WERI-Rb-1 (cell line): ENCODE data around the gene MED26.

Experiments
- DNase-seq: peaks from one replicate; pipeline ENCODE4 v3.0.0-alpha.2; 2020
- H3K27ac ChIP-seq: fragments of 250-450 bp; sonication (Bioruptor Pico); 2 replicates; pipeline ENCODE4 v1.5.1; 2020; ENCODE audit warnings: mild to moderate bottlenecking, moderate library complexity
- H3K27me3 ChIP-seq: fragments of 250-450 bp; sonication (Bioruptor Pico); 2 replicates; pipeline ENCODE4 v1.5.1; 2021; ENCODE audit warnings: mild to moderate bottlenecking, low read depth, moderate library complexity; ENCODE audit not compliant: insufficient read depth, severe bottlenecking
- H3K36me3 ChIP-seq: fragments of 250-450 bp; sonication (Bioruptor Pico); 2 replicates; pipeline ENCODE4 v1.5.1; 2020; ENCODE audit warnings: mild to moderate bottlenecking, moderate library complexity
- H3K4me3 ChIP-seq: 2 replicates; pipeline ENCODE4 v1.5.1; 2011; ENCODE audit warnings: low read depth, mild to moderate bottlenecking, control low read depth, low read length
- H3K9me3 ChIP-seq: fragments of 250-450 bp; sonication (Bioruptor Pico); 2 replicates; pipeline ENCODE4 v1.5.1; 2021; ENCODE audit warnings: mild to moderate bottlenecking, moderate library complexity; ENCODE audit not compliant: severe bottlenecking
- TF ChIP-seq, protein P1 (sequence below): IDR thresholded peaks from 2 replicates; pipeline ENCODE4 v1.5.1; 2011; ENCODE audit warnings: low read depth, mild to moderate bottlenecking, control low read depth, inconsistent platforms, low read length

The MED26 gene

DNA sequence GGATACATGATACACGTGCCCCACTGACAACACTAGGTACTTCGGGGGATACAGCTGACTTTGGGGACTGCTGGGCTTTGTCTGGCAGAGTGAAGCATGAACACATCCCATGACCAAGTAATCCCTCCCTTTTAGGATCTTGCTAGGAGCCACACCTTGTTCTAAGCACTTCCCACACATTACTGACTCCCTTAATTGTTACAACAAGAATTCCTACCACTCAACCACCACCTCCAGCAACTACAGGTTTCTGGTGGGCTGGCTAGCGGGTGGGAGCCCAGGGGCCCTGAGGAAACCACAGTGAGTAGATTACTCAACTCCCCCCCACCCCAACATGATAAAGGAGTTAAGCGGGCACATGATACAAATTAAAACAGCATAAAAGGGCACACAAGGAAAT, 48.6 kb downstream of the MED26 start:
- Histone ChIP-seq H3K36me3 (peaks cover 44% of the 10 kb centered on the region), H3K27ac (no peak overlapping the region)

DNA sequence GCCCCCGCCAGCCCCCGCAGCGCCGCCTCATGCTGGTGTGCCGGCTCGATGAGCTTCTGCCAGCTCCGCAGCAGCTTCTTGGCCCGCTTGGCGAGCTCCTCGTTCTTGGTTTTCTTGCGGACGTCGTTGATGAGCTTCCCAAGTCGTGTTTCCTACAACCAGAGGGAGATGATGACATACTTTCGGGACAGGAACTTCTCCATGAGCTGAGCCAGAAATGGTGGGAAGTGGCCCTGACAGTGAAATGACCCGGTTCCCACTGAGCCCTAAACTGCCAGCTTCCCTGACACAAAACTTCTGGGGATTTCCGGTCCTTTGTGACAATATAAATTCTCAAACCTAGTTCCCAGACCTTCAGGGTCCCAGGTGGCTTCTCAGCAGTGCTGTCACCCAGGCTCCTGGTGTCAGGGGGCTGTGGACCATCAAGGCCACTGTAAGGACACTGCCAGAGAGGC, 50.4 kb downstream of the MED26 start:
- no peak for DNase-seq
- H3K4me3 ChIP-seq = no peak overlapping the region
- H3K9me3 ChIP-seq = no peaks in the 10 kb centered on the region
- TF ChIP-seq, protein P1, sequence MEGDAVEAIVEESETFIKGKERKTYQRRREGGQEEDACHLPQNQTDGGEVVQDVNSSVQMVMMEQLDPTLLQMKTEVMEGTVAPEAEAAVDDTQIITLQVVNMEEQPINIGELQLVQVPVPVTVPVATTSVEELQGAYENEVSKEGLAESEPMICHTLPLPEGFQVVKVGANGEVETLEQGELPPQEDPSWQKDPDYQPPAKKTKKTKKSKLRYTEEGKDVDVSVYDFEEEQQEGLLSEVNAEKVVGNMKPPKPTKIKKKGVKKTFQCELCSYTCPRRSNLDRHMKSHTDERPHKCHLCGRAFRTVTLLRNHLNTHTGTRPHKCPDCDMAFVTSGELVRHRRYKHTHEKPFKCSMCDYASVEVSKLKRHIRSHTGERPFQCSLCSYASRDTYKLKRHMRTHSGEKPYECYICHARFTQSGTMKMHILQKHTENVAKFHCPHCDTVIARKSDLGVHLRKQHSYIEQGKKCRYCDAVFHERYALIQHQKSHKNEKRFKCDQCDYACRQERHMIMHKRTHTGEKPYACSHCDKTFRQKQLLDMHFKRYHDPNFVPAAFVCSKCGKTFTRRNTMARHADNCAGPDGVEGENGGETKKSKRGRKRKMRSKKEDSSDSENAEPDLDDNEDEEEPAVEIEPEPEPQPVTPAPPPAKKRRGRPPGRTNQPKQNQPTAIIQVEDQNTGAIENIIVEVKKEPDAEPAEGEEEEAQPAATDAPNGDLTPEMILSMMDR = no peak
- H3K27me3 ChIP-seq = no peaks in the 10 kb centered on the region
- peaks cover 46% of the 10 kb centered on the region for H3K36me3 ChIP-seq
- H3K27ac ChIP-seq = no peak overlapping the region

More for the DNA sequence above, 48.6 kb downstream of the MED26 start:
- Histone ChIP-seq H3K4me3 (no peak overlapping the region), H3K27me3 (no peaks in the 10 kb centered on the region), H3K9me3 (no peaks in the 10 kb centered on the region)
- TF ChIP-seq, protein P1 = no peak
- DNase-seq = no peak

DNA sequence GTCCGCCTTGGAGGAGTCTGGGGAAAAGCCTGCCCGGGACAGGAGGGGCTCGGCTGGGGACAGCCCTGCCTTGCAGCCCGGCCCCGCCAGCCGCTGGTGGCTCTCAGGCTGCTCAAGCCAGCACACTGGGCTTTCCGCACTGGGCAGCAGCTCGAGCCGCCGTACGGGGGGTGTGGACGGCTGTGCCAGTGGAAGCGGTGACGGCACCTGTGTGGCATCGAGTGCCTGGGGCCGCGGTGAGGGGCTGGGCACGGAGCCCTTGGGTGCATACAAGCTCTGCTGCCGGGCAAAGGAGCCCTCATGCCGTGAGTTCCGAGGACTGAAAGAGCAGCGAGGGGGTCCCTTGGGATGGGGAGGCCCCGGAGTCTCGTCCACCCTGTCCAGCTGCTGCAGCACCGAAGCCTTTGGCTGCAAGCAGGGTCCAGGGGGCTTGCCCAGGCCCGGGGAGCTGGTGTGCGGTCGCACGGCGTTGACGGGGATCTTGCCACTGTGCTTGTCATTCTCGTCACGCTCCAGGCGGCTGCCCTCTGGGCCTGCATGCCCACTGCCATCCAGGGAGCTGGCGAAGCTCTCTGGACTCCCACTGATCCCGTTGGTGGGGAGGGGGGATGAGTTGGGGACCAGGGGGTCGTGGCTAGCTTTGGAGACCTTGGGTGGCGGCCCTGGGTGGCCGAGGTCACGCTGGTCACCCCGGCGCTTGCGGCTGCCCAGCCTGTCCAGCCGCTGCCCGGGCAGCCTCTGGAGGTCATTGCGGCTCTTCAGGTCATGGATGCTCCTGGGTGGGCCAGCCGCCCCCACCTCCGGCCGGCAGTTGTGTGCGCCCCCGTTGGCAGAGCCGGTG, 51.1 kb downstream of the MED26 start:
- Histone ChIP-seq H3K4me3 (no peak overlapping the region), H3K27ac (no peak overlapping the region), H3K9me3 (no peaks in the 10 kb centered on the region), H3K36me3 (peaks cover 48% of the 10 kb centered on the region), H3K27me3 (no peaks in the 10 kb centered on the region)
- no peak for DNase-seq
- TF ChIP-seq, protein P1 = no peak

DNA sequence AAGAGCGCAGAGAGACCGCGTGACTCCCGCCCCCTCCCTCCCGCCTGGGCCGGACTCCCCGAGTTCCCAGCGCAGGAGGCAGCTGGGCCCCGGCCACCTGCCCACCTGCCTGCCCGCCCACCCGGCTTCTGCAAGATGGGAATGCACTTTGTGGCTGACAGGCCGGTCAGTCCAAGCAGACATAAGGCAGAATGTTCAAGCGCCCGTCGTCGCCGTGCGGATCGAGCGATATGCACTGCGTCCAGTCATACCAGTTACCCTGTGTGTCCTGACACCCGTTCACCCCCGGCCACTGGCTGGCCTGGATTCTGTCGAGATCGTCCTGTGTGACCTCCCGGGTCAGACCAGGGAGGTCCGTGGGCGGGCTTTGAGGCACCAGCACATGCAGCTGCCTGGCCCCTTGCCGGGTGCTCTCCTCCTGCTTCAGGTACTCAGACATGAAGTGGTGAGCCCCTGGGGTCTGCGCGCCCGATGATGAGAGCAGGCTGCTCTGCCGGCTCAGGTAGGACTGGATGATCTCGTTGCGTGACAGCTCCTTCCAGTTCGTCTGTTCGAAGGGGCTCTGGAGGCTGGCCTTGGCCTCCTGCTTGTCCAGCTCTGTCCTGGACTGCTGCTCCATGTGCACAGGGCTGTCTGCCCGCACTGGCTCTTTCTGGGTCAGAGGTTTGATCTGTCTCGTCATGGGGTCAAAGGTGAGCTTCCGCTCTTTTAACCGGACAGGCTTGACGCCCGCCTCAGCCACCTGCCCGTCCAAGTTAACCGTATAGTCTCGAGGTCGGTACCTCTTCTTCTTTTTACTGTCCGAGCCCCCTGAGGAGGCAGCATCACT, 51.9 kb downstream of the MED26 start:
- DNase-seq = no peak
- Histone ChIP-seq H3K4me3 (no peak overlapping the region), H3K9me3 (no peaks in the 10 kb centered on the region), H3K27me3 (no peaks in the 10 kb centered on the region), H3K36me3 (peaks cover 50% of the 10 kb centered on the region), H3K27ac (no peak overlapping the region)
- TF ChIP-seq, protein P1 = no peak

DNA sequence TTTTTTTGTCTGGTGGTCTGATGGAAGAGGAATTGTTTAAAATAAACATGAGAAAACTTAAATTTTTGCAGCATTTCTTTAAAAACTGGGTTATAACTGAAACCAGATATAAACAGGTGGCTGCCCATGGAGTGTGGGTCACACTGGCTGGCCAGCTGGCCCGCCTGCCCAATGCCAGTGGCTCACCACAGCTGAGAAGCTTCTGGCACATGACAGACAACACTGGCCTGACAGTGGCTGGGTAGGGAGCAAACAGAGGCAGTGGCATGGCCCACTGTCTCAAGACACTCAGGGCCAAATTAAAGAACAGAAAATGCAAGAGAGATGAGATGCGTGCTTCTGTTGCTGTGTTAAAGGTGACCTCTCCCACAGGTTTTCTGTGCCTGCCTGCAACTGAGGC, 52.7 kb downstream of the MED26 start:
- TF ChIP-seq, protein P1 = no peak
- no peaks in the 10 kb centered on the region for H3K27me3 ChIP-seq
- no peak overlapping the region for H3K27ac ChIP-seq
- H3K9me3 ChIP-seq = no peaks in the 10 kb centered on the region
- H3K4me3 ChIP-seq = no peak overlapping the region
- DNase-seq = no peak
- peaks cover 54% of the 10 kb centered on the region for H3K36me3 ChIP-seq
